Karpas-422 (cell line): ENCODE data around the gene EIF1AD. TPM values are rescaled to one million over a fixed set of nuclear protein-coding genes. Genes with fewer than 3 reads are reported as not detected.

Source experiments
- DNase-seq: peaks from one replicate; pipeline ENCODE4 v3.0.0-alpha.2; 2015
- H2AFZ ChIP-seq: fragments of 200-600 bp; sonication (generic); 2 replicates; pipeline ENCODE4 v1.6.1; 2014; ENCODE audit warnings: antibody characterized with exemption, low read length, mixed read lengths
- H3K27ac ChIP-seq: fragments of 200-600 bp; sonication (generic); 2 replicates; pipeline ENCODE4 v1.5.1; 2014; ENCODE audit warnings: mild to moderate bottlenecking, low read length, moderate library complexity
- H3K27me3 ChIP-seq: fragments of 200-600 bp; sonication (generic); 2 replicates; pipeline ENCODE4 v1.6.1; 2014; ENCODE audit warnings: low read length, mixed read lengths
- H3K36me3 ChIP-seq: fragments of 200-600 bp; sonication (generic); 2 replicates; pipeline ENCODE4 v1.6.1; 2014; ENCODE audit warnings: low read length, mixed read lengths; ENCODE audit not compliant: insufficient read depth
- H3K4me1 ChIP-seq: fragments of 200-600 bp; sonication (generic); 2 replicates; pipeline ENCODE4 v1.6.1; 2014; ENCODE audit warnings: mild to moderate bottlenecking, low read length, mixed read lengths
- H3K4me2 ChIP-seq: fragments of 200-600 bp; sonication (generic); 2 replicates; pipeline ENCODE4 v1.6.1; 2014; ENCODE audit warnings: low read length, low read depth, mild to moderate bottlenecking; ENCODE audit not compliant: poor library complexity, severe bottlenecking
- H3K4me3 ChIP-seq: fragments of 200-600 bp; sonication (generic); 2 replicates; pipeline ENCODE4 v1.5.1; 2014; ENCODE audit warnings: mild to moderate bottlenecking, antibody characterized with exemption, low read length, mixed read lengths
- H3K79me2 ChIP-seq: fragments of 200-600 bp; sonication (generic); 2 replicates; pipeline ENCODE4 v1.6.1; 2014; ENCODE audit warnings: mild to moderate bottlenecking, low read length, mixed read lengths
- H3K9ac ChIP-seq: fragments of 200-600 bp; sonication (generic); 2 replicates; pipeline ENCODE4 v1.6.0; 2014; ENCODE audit warnings: low read length
- H3K9me2 ChIP-seq: fragments of 200-600 bp; sonication (generic), shearing (Covaris generic); replicated peaks from 2 replicates; pipeline ENCODE4 v1.6.0; 2014; ENCODE audit warnings: mild to moderate bottlenecking, low read length, moderate library complexity; ENCODE audit not compliant: insufficient read depth
- H3K9me3 ChIP-seq: fragments of 300-700, 200-600 bp; sonication (generic); 2 replicates; pipeline ENCODE4 v1.6.1; 2014; ENCODE audit warnings: low read length, mixed read lengths
- H4K20me1 ChIP-seq: fragments of 200-600 bp; sonication (generic); 2 replicates; pipeline ENCODE4 v1.6.1; 2014; ENCODE audit warnings: mild to moderate bottlenecking, antibody characterized with exemption, low read length, low read depth; ENCODE audit not compliant: insufficient read depth
- total RNA-seq: library from RNA; depleted of rRNA; stranded (reverse); fragments of >200 nt; shearing (Covaris generic); gene quantifications from 2 replicates; pipeline ENCODE4 v1.2.3, GENCODE V29; 2014; ENCODE audit warnings: low replicate concordance

EIF1AD gene
- total RNA-seq, 1 experiment from 2014 or later: 39.4 TPM

DNA sequence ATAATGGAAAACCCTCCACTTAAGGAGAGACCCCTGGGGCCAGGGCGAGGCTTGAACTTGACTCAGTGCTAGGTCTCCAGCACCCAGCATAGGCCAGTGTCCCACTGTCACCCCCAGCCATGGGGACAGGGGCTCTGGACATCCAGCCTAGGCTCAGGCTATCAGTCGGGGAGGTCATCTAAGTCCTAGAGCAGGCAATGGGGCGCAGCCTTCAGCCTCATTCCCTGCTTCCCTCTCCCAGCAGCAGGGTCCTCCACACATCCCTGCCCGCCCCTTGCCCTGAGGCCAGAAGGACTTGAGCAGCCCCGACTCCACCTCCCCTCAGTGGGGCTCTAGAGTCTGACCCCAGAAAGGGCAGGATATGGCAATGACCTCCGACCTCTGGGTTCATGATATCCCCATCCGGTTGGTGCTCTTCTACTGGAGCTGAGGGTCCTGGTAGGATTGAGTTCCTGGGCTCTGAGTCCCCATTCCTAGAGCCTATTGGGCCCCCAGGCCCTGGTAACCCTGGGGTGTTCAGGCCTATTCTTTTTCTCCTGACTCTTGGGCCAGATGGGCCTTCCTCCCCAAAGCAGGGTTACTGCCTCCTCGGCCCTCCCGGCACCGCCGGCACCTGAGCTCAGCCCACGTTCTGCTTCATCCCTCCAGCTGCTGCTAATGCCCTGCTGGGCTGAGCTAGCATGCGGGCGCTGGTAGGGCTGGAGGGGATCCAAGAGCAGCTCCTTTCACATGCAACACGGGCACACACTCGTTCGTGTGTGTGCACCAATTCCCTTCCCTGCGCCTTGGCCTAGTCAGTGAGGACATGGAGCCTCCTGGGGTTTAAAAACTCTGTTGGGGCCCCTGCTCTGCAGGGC, 14.2 kb upstream of the EIF1AD start:
- Histone ChIP-seq H3K9me2 (no peaks in the 10 kb centered on the region), H3K79me2 (no peaks in the 10 kb centered on the region), H3K9me3 (no peaks in the 10 kb centered on the region), H3K4me1 (no peaks in the 10 kb centered on the region), H3K9ac (no peak overlapping the region), H4K20me1 (no peaks in the 10 kb centered on the region), H3K4me3 (no peak overlapping the region), H3K4me2 (no peak overlapping the region), H3K36me3 (no peaks in the 10 kb centered on the region), H3K27ac (no peak overlapping the region), H3K27me3 (no peaks in the 10 kb centered on the region), H2AFZ (no peak overlapping the region)
- DNase-seq: no peak

DNA sequence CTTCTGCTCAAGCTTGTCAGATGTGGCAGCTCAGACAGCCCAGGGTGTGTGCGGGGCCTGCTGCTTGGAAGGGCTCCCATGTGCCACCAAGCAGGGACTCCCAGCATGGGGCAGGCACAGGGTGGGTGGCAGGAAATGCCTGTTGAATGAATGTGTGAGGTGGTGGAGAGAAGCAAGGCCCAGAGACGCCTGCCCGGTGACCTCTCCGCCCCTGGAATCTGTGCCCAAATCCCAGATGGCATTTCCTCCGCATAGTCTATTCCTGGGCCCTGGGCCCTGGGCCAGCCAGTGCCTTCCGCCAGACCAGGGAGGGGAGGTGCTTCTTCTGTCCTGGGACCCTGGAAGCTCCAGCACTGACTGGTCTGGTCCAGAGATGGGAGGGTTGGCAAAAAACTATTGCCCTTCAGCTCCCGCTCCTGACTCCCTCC, 13.5 kb upstream of the EIF1AD start:
- H3K9me3 ChIP-seq: no peaks in the 10 kb centered on the region
- no peaks in the 10 kb centered on the region for H3K4me1 ChIP-seq
- DNase-seq: no peak
- no peaks in the 10 kb centered on the region for H3K27me3 ChIP-seq
- H3K36me3 ChIP-seq: no peaks in the 10 kb centered on the region
- no peaks in the 10 kb centered on the region for H3K9me2 ChIP-seq
- no peak overlapping the region for H3K4me2 ChIP-seq
- no peak overlapping the region for H2AFZ ChIP-seq
- H3K4me3 ChIP-seq: no peak overlapping the region
- H4K20me1 ChIP-seq: no peaks in the 10 kb centered on the region
- H3K27ac ChIP-seq: no peak overlapping the region
- H3K9ac ChIP-seq: no peak overlapping the region
- H3K79me2 ChIP-seq: no peaks in the 10 kb centered on the region

DNA sequence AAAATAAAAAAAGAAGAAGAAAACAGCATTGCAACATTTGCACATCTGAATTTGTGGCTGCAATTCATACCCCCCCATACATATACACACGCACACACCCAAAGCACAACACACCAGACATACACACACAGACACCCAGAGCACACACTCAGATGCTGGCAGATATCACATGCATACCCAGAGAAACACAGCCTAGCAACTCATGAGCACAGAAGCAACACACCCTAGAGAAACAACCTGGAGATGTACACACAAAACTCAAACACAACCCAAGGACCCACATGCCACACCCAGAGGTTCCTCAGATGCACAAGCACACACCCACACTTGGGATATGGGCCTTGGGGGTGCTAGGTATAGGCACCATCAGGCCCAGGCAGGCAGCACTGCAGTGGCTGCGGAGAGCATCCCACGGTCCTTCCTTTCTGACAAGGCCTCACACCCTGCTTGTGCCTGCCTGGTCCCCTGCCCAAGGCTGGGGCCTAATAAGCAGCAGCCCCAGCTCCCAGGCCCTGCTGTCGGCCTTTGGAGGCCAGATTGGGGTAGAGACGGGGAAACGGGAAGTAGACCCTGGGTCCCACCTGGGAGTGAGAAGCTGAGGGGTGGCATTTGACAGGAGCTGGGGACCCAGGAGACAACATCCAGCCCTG, 13.0 kb upstream of the EIF1AD start:
- H3K4me3 ChIP-seq: no peak overlapping the region
- no peak overlapping the region for H3K27ac ChIP-seq
- no peaks in the 10 kb centered on the region for H3K9me2 ChIP-seq
- H2AFZ ChIP-seq: 0 out of 2 replicates have a peak overlapping the region, but pooled peaks have one; percentile 30
- H3K4me2 ChIP-seq: no peak overlapping the region
- no peak overlapping the region for H3K9ac ChIP-seq
- no peak for DNase-seq
- H3K9me3 ChIP-seq: no peaks in the 10 kb centered on the region
- no peaks in the 10 kb centered on the region for H3K27me3 ChIP-seq
- no peaks in the 10 kb centered on the region for H3K36me3 ChIP-seq
- H3K4me1 ChIP-seq: no peaks in the 10 kb centered on the region
- H4K20me1 ChIP-seq: no peaks in the 10 kb centered on the region
- H3K79me2 ChIP-seq: no peaks in the 10 kb centered on the region

DNA sequence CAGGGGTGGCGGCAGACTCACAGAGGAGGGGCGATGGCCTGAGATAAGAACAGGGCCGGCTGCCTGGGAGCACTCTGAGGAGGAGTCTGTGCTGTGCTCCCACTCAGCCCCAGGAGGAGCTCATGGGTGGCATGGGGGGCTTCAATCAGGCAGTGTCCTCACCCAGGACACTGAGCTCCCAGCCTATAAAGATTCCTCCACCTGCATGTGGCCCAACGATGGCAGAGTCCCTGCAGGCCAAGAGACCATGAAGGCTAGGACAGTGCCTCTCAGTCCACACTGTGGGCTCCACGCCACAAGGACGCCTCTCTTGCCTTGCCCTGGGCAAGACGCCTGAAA, 11.8 kb upstream of the EIF1AD start:
- Histone ChIP-seq H3K9me2 (no peaks in the 10 kb centered on the region), H3K4me2 (no peak overlapping the region), H3K79me2 (no peaks in the 10 kb centered on the region)

DNA sequence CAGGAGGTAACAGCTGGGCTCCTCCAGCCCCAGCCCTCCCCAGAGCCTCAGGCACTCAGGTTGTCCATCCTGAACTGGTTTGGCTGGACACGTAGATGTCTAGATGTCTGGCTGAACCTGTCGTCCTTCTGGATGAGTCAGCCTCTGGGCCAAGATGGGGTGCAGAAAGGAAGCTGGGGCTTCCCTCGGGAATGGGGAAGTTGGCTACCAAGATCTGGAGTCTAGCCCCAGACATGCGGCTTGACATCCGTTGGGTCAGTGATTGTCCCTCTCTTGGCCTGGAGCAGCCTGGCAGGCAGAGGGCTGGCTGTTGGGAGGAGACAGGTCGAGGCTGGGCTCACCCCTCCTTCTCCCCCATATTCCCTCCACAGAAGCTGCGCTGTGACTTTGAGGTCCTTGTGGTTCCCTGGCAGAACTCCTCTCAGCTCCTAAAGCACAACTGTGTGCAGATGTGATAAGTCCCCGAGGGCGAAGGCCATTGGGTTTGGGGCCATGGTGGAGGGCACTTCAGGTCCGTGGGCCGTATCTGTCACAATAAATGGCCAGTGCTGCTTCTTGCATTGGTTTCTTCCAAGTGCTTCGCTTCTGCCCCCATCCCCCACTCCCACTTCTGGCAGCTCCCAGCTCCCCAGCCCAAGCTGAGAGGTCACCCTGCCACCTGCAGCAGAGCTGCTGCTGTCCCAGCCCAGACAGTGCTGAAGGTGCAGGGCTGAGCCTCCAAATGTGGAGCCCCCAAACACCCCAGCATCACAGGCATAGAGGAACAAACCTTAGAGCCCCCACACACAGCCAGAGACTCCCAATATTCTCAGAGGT, 11.2 kb upstream of the EIF1AD start:
- H3K9me3 ChIP-seq: no peaks in the 10 kb centered on the region
- H3K4me1 ChIP-seq: no peaks in the 10 kb centered on the region
- H2AFZ ChIP-seq: no peak overlapping the region
- H3K27me3 ChIP-seq: no peaks in the 10 kb centered on the region
- H3K79me2 ChIP-seq: no peaks in the 10 kb centered on the region
- H3K9me2 ChIP-seq: no peaks in the 10 kb centered on the region
- H3K4me3 ChIP-seq: no peak overlapping the region
- no peak overlapping the region for H3K9ac ChIP-seq
- H4K20me1 ChIP-seq: no peaks in the 10 kb centered on the region
- H3K36me3 ChIP-seq: no peaks in the 10 kb centered on the region
- no peak for DNase-seq
- H3K4me2 ChIP-seq: no peak overlapping the region
- H3K27ac ChIP-seq: no peak overlapping the region

More for the DNA sequence above, 11.8 kb upstream of the EIF1AD start:
- no peak for DNase-seq
- H2AFZ ChIP-seq: no peak overlapping the region
- H3K9me3 ChIP-seq: no peaks in the 10 kb centered on the region
- H3K27me3 ChIP-seq: no peaks in the 10 kb centered on the region
- no peak overlapping the region for H3K27ac ChIP-seq
- H4K20me1 ChIP-seq: no peaks in the 10 kb centered on the region
- H3K9ac ChIP-seq: no peak overlapping the region
- no peaks in the 10 kb centered on the region for H3K36me3 ChIP-seq
- no peak overlapping the region for H3K4me3 ChIP-seq
- H3K4me1 ChIP-seq: no peaks in the 10 kb centered on the region

GRCh38 chr11:66012371-66012945, 10.5 kb upstream of the EIF1AD start:
- no peaks in the 10 kb centered on the region for H3K9me2 ChIP-seq
- no peaks in the 10 kb centered on the region for H3K4me1 ChIP-seq
- no peaks in the 10 kb centered on the region for H4K20me1 ChIP-seq
- H2AFZ ChIP-seq: no peak overlapping the region
- H3K4me3 ChIP-seq: no peak overlapping the region
- H3K27me3 ChIP-seq: no peaks in the 10 kb centered on the region
- no peaks in the 10 kb centered on the region for H3K9me3 ChIP-seq
- H3K4me2 ChIP-seq: no peak overlapping the region
- H3K9ac ChIP-seq: no peak overlapping the region
- no peaks in the 10 kb centered on the region for H3K79me2 ChIP-seq
- DNase-seq: no peak
- H3K27ac ChIP-seq: no peak overlapping the region
- no peaks in the 10 kb centered on the region for H3K36me3 ChIP-seq

- no peaks in the 10 kb centered on the region for H3K4me1 ChIP-seq
- H3K4me2 ChIP-seq: no peak within 1 kb of the TSS
- H3K9me3 ChIP-seq: no peaks in the 10 kb centered on the region
- no peaks in the 10 kb centered on the region for H3K9me2 ChIP-seq
- H3K27me3 ChIP-seq: no peaks in the 10 kb centered on the region
- H4K20me1 ChIP-seq: no peaks in the 10 kb centered on the region
- H3K9ac ChIP-seq: no peak within 1 kb of the TSS
- H3K4me3 ChIP-seq: no peak within 1 kb of the TSS
- no peaks in the 10 kb centered on the region for H3K36me3 ChIP-seq
- H3K79me2 ChIP-seq: no peaks in the 10 kb centered on the region
- H3K27ac ChIP-seq: no peak within 1 kb of the TSS
- DNase-seq: no peak
- H2AFZ ChIP-seq: no peak within 1 kb of the TSS
Observed at GRCh38 chr11:66011785-66012303, 9.9 kb upstream of the EIF1AD start, which contains the start of gene CST6. Gene CST6 (plus strand): TSS chr11:66012008. CDS start chr11:66012045, 37 bp downstream.
